ENCODE results near the gene ALPI.

DNA sequence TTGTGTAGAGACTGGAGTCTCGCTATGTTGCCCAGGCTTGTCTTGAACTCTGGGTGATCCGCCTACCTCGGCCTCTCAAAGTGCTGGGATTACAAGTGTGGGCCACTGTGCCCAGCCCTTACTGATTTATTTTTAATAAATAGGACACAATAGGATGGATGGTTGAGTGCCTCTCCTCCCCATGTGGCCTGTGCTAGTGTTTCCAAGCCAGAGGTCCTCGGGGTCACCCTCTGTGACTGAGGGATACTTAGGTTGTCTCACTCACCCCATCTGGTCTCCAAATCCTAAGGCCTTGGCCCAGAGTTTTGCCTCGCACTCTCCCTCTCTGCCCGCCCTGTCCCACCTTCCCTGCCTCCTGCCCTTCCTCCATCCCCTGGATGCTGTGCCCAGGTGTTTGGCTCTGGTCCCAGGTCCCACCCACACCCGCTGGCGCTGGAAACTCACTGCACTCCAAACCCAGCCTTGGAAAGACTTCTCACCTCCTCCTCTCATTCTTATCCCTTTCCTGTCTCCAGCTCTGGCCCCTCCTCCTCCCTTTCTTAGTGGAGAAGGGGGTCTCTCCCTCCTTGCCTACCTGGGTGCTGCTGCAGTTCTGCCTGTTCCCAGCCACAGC is 36.4 kb downstream of the ALPI start:
- TF ChIP-seq, protein P1, sequence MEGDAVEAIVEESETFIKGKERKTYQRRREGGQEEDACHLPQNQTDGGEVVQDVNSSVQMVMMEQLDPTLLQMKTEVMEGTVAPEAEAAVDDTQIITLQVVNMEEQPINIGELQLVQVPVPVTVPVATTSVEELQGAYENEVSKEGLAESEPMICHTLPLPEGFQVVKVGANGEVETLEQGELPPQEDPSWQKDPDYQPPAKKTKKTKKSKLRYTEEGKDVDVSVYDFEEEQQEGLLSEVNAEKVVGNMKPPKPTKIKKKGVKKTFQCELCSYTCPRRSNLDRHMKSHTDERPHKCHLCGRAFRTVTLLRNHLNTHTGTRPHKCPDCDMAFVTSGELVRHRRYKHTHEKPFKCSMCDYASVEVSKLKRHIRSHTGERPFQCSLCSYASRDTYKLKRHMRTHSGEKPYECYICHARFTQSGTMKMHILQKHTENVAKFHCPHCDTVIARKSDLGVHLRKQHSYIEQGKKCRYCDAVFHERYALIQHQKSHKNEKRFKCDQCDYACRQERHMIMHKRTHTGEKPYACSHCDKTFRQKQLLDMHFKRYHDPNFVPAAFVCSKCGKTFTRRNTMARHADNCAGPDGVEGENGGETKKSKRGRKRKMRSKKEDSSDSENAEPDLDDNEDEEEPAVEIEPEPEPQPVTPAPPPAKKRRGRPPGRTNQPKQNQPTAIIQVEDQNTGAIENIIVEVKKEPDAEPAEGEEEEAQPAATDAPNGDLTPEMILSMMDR (IDR thresholded peaks at IDR 0.05), result no peak
- no peak for TF ChIP-seq POLR2A (IDR thresholded peaks at IDR 0.05)
